Activated CD8-positive, alpha-beta memory T cell treated with anti-CD3 and anti-CD28 coated beads, Interleukin-2, amount 50 U/mL, for 48 hours (primary cell): ENCODE data around the gene FRMD4A.
"Not testable (repeated sequence)": the region's sequence is repeated elsewhere in the genome, so short reads cannot be mapped to it uniquely, and the experiment has no call there.

Experiments used
- DNase-seq: peaks from one replicate; pipeline ENCODE4 v3.0.0-alpha.2; 2020

FRMD4A gene

DNA sequence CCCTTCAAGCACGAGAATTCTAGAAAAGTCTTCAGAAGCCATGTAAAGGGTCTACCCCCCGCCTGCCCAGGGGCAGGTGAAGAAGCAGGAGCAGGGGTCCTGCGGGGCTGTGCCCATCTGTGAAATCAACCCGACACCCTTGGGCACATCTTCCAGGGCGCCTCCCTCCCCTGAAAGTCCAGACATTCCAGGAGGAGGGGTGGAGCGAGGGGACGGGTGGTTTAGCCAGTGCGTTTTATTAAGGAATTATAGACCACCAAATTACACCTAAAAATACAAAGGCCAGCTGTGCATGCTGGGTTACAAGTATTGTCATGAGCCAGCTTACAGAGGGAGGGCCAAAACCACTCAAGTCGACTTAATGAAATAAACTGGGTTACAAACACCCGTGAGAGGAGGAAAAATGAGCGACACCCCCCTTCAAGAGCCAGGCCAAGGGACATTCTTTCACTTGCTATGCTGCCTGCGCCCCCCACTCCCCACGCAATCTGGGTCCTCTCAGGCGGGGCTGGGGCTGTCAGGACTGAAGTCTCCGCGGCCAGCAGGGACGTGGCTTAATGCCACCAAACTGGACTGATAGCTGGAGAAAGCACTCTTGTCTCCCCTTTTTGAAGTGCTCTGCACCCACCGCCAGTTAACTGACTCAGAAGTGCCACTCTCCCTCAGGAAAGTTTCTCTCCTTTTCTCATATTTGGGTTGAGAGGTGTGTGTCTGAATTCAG, 360.3 kb downstream of the FRMD4A start:
- no peak for DNase-seq

DNA sequence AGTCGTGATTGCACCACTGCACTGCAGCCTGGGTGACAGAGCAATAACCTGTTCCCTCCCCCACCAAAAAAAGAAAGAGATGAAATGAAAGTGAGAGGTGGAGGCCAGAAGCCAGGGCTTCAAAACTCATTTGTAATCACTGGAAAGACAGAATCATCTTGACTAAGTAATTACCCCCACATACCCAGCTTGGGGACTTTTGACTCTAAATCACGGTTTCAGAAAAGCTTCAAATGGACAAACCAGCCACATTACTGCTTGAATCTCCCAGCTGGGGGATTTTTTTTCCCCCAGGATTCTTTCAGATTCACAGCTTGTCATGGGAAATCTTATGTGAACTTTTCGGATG, 361.0 kb downstream of the FRMD4A start:
- DNase-seq, result no peak

DNA sequence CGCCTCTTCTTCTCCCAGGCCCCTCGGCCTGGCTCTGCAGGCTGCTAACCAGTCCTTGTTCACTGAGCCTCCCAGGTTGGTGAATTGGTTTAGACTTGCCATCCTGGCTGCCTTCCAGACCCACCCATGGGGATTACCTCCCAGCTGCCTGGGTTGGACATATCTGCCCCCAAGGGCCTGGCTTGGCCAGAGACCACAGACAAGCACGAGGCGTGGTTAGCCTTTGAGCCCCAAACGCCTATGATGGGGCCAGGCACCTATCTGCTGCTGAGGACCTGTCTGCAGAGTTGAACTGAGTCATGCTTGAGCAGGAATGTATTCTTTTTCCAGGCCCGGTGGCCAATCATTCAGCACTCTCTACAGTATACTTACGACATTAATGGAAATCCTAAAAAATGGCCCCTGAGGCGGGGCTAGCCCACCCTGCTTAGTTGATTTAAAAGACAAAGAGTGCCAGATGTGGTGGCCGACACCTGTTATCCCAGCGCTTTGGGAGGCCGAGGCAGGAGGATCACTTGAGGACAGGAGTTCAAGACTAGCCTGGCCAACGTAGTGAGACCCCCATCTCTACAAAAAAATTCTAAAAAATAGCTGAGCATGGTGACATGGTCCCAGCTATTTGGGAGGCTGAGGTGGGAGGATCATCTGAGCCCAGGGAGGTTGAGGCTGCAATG, 361.5 kb downstream of the FRMD4A start:
- DNase-seq, result no peak

DNA sequence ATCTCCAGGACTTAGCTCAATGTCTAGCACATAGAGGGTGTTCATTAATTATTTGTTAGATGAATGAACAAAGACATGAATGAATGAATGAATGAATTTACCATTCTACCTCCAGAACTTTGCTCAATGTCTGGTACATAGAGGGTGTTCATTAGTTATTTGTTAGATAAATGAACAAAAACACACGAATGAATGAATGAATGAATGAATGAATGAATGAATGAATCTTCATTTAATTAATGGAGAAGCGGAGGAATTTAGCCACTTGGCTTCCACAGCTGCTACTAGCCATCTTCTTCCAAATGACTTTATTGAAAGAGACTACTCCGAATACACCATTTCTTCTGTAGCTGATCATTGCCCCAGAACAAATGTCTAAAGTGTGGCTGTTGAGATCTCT, 368.9 kb downstream of the FRMD4A start:
- no peak for DNase-seq

DNA sequence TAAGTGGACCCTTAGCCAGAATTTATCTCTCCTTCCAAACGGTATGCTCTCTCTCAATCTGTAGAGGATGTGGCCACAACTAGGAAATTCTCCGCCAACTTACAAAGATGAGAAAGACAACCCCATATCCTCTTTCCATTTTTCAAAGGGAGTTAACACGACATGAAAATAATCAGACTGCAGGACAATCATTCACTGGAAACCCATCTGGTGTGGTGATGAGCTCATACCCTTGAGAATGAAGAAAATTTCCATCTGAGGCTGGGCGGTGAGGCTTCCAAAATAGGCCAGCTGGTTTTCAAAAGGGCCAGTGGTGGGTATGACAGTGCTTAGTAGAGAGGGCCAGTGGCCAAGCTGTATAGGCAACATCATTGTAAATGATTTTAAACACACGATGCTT, 369.6 kb downstream of the FRMD4A start:
- DNase-seq, result no peak

DNA sequence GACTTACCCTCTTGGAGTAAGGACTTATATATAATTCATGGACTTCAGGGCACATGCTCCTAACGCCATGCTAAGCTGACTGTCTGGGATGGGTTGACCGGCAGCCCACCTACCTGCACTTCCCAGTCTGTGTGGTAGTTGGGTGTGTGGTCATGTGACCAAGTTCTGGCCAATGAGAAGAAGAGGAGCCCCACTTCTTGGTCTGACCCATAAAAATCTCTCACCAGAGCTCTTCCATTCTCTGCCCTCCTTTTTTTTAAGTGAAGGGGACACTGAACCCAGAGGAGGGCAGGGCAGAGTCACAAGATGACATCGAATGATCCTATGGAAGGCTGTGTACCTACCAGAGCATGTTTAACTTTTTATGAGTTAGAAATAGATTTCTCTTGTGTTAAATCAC, 370.1 kb downstream of the FRMD4A start:
- no peak for DNase-seq

DNA sequence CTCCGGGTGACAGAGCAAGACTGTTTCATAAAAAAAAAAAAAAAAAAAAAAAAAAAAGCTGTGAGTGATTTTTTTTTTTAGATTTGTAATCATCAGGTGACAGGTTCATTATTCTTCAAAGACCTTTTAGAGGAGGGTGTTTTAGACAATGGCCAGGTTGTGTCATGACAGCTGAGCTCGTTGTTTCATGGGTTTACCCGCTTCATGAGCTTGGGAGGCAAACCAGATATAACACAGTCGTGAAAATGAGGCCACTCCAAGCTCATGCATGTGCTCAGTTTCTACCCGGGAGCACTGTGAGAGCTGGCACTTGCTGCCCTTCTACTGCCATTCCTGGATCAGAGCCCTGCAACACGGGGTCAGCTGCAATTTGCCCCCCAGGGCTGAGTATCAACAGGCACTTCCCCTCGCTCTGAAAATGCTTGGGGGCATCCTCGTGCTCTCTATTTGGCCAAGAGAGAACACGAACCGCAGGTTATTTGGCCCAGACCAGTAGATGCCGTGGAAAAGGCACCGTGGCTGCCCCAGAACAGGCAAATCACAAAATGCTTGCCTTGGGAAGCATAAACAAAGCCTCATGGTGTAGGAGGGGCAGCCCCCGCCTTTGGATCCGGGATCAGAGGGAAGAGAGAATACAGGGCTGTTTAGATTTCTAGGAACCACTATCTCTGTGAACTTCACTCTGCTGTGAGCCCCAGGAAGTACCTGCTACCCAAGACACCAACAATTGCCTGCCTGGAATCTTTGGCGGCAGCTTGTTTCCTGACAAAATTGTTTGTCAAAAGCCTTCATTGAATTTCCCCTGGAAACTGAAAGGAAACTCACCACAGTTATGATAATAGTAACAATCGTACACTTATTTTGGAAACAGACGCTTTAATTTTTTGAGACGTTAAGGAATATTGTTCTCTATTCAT, 371.0 kb downstream of the FRMD4A start:
- DNase-seq, result no peak

DNA sequence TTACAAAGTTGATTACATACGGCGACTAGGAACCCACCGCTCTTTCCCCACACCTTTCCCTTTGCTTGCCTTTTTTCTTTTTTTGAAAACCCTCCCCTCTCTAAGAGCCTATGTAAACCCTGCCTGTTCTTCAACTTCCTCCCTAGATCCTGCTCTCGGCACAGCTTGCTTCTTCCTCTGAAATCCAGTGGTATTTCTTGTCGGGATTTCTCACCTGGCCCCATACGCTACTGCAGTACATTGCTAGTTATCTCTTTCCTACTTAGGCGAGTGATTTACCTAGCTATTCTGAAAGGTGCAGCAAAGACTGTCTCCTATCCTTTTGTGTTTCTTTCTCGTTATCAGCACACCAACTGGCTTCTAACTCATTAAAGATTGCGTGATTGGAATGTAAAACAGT, 372.9 kb downstream of the FRMD4A start:
- no peak for DNase-seq

DNA sequence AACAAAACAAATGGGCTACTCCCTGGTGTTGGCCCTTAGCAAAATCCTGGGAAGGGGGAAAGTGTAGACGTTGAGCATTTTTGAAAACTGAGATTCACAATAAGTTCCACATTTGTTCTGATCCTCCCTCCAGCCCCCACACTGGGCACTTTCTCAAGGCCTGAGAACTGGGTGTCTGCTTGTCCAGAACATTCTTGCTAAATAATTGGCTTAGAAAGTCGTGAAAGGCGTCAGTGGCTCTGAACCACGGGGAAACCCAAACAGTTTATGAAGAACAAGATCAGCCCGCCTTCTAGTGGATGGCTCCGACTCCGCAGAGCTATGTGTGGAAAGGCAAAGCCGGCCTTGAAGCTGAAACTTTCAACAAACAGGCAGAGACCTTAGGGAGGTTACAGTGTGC, 373.9 kb downstream of the FRMD4A start:
- DNase-seq, result no peak

DNA sequence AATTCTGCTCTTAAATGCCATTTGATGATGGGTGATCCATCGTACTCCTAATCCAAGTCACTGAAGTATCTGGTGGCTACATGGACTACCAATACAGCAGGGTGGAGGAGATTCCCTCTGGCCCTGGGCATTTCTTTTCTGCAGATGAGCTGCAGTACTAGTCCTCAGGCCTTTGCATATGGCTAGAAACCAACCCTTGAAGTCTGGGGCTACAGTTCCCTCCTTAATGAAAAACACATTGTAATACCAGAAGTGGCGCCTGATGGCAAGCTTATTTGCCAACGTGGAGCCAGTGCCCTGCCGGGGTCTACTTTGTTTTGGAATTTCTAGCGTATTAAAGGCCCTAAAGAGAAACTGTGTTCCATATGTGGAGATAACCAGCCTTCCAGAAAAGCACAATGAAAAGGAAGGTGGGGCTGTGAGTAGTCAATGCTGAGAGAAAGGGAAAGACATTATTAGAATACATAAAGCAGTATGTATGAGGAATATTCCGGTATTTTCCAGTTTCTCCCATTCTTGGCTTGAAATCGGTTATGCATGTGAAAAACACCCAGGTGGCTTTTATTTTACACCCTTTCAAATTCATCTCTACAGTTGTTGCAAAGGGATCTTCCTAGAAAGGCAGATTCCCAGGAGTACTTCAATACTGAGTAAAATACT, 375.2 kb downstream of the FRMD4A start:
- no peak for DNase-seq

DNA sequence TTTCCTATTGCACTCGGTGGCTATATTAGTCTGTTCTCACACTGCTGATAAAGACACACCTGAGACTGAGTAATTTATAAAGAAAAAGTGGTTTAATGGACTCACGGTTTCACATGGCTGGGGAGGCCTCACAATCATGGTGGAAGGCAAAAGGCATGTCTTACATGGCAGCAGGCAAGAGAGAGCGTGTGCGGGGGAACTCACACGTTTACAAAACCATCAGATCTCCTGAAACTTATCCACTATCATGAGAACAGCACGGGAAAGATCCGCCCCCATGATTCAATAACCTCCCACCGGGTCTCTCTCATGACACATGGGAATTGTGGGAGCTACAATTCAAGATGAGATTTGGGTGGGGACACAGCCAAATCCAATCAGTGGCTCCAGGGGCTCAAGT, 376.5 kb downstream of the FRMD4A start:
- not testable (repeated sequence) for DNase-seq

DNA sequence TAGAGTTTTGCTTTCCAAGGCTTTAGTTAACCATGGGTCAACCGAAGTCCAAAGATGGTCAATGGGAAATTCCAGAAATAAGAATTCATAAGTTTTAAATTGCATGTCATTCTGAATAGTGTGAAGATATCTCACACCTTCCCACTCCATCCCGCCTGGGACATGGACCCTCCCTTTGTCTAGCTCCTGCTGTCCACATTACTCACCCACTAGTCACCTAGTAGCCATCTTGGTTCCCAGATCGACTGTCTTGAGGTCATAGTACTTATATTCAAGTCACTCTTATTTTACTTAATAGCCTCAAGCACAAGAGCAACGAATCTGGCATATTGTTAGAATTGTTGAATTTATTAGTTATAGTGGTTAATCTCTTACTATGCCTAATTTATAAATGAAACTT, 377.4 kb downstream of the FRMD4A start:
- DNase-seq, result no peak

DNA sequence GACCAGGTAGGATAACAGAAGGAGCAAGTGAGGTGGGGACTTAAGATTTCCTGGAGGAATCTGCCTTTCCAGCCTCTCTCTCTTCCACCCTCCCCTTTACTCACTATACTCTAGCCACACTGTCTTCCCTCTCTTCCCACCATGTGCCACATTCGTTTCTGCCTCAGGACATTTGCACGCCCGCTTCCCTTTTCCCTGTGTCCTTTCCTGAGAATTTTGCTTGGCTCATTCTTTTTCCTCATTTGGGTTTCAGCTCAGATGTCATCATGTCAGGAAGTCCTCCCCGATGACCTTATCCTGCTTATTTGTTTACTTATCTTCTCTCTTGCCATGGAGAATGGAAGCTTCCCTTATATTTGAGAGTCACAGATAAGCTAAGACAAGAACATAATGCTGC, 380.2 kb downstream of the FRMD4A start:
- DNase-seq, result no peak

DNA sequence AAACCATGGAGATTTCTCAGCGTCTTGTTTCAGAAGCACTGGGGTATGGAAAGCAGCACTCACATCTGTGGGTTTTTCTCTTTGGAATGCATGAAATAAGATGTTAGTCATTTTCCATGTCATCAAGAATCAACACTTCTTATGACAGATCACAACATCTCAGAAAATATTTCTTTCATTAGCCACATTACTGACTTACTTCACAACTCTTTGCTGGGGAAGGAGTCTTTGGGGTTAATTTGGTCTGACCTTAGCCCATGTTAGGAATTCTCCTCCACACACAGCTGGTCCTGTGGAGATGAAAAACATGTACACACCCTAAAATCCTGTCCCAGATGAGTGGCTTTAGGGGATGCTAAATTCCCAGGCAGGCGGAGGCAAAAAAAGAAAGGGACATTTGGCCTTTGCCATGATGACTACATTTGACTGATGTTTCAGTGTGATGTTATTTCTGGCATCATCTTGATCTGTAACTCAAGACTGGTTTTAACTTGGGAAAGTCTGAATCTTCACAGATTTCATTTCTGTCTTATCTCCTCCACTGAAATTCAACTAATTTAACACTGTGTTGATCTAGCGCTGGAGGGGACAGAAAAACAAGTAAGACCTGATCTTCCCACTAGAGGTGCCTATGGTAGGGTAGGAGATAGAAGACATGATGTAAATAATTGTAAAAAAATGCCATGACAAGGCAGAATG, 380.7 kb downstream of the FRMD4A start:
- no peak for DNase-seq

DNA sequence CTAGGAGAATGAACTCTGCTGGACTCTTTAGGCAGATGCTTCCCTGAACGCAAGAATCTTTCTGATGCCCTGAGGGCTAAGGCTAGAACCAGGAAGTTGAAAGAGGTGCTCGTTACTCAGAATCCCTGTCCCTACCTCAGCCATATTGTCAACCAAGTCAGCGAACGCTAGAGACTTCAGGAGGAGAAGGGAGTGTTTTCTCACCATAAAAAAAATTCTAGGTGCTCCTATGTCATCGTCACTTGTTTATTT, 384.6 kb downstream of the FRMD4A start:
- no peak for DNase-seq

DNA sequence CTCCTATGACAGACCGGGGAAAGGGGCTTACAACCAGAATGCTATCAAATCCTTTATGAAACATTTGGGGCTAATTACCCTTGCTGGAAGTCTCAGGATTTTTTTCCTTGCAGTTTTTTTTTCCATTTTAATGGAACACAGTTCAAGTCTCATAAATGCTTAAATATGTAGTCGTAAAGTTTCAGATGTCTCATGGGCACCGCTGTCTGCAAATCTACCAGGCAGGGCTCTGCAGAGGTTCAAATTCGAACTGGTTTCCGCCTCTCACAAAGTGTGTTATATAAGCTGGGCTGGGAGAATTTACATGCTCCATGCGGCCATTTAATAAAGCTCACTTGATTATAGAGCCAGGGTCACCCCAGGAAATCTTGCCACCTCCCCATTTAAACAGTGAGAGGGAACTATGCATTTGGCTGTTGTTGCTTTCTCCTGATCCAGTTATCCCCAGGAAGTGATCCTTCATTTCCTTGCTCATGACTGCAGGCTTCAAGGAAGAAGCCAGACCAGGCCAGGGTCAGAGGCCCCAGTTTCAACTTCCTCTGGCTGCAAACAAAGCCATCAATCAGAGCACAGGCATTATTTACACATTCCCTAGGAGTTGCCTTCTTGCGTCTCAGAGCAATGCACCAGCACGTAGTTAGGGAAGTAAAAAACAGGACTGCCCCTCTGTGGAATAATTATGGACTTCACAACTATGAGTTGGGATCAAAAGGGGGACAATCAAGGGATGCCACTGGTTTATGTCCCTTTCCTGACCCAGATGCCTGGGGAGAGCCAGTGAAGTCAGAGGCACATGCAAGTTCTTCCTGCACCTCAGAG, 385.1 kb downstream of the FRMD4A start:
- no peak for DNase-seq

DNA sequence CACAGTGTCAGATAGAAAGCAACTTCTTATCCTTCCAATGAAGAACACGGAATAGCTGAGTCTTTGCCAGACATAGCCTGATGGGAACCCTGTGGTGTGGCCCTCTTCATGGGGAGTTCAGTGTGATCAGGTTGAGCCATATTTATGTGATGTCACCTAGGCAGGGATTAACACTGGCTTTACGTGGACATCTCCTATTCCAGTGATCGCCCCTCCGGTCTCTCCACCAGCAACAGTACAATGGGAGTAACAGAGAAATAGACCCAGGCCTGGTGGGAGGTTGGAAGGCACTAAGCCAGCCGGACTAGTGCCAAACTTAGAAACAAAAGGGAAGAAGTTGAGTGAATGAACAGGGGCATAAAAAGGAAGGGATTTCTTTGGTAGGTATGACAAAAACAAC, 385.9 kb downstream of the FRMD4A start:
- no peak for DNase-seq

DNA sequence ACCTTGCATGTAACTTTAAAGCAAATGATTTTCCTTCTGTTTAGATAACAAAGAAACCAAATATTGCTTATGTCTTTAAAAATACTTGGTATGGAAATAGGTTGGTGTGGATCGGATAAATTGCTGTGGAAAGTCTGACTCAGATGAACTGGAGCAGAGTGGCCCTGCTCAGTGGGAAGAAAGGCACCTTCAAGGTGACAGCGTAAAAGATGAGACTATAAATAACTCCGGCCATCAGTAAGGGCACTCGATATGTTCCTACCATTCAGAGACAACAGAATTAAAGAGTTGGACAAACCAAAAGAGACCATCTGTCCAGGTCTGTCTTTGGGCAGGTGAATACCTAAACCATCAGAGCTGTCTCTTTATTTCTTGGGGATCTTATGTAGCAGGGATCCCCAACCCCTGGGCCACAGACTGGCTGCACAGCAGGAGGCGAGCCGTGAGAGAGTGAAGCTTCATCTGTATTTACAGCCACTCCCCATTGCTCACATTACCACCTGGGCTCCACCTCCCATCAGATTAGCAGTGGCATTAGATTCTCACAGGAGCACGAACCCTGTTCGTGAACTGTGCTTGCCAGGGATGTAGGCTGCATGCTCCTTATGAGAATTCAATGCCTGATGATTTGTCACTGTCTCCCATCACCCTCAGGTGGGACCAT, 386.9 kb downstream of the FRMD4A start:
- no peak for DNase-seq

DNA sequence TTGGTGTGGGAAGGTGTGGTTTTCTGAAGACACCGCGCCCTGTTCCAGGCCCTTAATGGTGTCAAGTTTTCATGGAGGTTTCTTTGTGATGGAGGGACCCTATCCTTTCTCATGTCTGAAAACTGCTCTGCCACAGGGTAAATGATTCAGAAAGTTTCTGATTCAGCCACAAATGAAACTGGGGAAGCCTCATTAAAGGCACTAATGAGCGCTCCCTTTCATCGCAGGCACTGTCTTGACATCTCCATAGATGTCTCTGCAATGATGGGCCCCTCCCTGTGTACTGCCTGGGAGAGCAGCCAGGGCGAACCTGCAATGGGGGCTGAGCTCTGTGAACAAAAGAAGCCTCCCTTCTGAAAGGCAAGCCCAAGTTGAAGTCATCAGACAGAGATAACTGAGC, 388.7 kb downstream of the FRMD4A start:
- no peak for DNase-seq

DNA sequence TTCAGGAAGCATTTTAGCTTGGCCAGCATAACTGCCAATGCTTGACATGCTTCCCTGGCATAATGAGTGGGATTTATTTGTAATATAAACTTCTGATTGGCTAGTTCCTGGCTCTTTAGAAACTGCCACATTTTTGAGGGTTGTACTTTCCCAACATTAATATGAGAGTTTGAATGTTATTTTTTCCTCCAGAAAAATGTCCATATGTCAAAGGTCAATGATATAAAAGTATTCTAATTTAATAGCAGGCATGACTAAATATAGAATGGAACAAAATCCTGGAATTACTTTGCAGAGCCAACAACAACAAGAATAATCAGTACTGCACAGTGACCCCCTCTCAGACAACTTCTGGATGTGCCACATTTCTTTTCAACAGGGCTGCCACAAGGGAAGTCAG, 391.3 kb downstream of the FRMD4A start:
- no peak for DNase-seq

DNA sequence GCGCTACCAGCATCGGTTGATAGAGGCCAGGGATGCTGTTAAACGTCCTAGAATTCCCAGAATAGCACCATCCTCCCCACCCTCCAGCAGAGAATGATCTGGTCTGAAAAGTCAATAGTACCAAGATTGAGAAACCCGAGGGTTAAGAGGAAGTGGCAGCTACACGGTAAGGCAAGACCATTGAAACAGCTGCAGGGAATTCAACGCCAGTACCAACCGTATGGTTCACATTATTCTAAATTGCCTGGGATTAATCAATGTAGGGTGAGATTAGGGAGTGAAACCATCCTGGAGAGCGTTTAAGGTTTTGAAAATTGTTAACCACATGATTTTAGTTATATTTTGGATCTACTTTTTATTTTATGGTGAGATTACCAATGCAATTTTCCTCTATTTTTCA, 391.8 kb downstream of the FRMD4A start:
- DNase-seq, result no peak

DNA sequence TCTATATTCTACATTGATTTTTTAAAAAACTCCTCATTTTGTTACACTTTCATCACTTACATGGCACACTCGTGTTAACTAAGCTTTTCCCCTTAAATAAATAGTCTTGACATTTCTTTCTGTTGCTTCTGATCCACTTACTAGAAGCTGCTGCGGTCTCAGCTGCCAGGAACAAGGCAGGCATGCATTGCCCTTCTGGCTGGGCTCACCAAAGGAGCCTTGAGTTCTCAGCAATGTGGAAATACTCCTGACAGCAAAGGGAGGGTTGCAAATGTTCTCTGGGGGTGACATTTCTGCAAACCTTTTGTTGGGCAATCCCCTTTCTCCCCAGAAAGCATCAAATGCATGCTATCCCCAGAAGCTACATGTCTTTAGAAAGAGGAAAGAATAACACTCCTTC, 393.9 kb downstream of the FRMD4A start:
- DNase-seq, result no peak
